Ramos (cell line): ENCODE data around the gene NCDN.

ENCODE experiments used
- in situ Hi-C: fragments of 300-500 bp; cut with MboI; formaldehyde crosslinking; loops from one replicate; pipeline ENCODE4 v1.14.3; 2022; ENCODE audit warnings: low sequenced_read_pairs; ENCODE audit not compliant: unreplicated experiment

Gene NCDN

DNA sequence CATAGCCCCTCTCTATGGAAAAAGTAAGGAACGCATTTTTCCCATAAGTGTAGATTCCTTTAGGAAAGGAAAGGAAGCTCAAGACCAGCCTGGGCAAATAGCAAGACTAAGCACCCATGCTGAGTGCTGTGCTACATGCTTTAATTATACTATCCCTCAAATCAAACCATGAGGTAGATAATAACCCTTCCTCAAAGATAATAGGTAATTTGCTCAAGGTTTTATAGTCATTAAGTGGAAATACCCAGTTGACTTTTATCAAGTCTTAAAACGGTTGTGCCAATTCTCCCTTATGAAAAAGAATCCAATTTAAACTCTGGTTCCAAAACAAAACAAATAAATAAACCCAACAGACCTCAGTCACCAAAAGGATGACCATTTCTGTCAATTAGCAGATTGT is 3.7 kb upstream of the NCDN start:
- in situ Hi-C loops: no loop called here

DNA sequence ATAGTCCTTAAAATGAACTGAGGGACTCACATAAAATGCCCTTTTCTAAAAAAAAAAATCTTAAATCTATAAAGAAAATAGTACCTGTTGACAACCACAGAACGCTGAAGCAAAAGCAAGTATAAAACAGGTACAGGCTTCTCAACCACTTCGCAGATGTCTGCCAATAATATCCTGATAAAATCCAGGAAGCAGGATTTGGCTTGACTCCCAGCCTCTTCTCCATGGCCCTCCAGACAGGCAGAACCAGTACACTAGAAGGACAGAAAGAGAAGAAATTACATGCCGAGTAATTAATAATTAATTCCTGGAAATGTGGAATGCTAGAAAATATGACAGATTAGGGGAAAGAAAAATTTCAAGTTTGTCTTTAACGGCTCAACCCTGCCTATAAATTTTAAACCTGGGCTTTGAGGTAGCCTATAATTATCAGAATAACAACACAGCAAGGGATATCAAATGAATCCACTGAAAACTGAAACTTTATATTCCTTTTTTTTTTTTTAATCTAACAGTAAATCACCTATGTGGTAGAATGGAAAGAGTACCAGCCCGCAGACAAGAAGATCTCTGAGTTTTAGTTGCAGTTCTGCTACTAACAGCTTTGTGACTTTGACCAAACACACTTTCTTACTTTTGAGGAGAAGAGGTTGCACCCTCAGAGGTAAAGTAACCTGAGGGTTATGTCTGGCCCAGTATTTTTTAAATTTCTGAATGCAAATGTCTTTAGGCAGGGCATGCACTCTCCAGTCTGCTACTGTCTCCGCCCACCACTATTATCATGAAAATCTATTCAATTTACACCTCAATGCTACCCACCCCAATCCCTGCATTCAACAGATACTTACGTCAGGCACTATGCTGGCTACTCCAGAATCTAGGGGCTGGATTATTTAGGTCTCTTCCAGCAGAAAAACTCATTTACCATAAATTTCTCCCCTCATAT is 3.1 kb upstream of the NCDN start:
- in situ Hi-C loops: no loop called here

DNA sequence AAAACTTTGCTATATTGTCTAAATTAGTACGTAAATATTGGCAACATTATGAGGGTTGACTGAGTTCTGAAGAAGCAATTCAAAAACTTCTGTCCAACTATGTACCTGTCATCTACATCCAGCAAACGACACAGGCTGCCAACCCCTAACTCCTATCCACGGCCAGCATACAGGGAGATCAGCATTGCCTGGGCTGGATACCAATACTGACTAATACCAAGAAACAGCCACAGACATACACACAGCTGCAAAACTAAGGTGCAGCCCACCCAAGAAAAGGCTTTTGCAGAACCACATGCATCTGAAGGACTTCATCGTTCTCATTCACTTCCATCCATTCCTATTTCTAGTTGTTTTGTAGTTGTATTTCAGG is 2.4 kb upstream of the NCDN start:
- in situ Hi-C loops: no loop called here

DNA sequence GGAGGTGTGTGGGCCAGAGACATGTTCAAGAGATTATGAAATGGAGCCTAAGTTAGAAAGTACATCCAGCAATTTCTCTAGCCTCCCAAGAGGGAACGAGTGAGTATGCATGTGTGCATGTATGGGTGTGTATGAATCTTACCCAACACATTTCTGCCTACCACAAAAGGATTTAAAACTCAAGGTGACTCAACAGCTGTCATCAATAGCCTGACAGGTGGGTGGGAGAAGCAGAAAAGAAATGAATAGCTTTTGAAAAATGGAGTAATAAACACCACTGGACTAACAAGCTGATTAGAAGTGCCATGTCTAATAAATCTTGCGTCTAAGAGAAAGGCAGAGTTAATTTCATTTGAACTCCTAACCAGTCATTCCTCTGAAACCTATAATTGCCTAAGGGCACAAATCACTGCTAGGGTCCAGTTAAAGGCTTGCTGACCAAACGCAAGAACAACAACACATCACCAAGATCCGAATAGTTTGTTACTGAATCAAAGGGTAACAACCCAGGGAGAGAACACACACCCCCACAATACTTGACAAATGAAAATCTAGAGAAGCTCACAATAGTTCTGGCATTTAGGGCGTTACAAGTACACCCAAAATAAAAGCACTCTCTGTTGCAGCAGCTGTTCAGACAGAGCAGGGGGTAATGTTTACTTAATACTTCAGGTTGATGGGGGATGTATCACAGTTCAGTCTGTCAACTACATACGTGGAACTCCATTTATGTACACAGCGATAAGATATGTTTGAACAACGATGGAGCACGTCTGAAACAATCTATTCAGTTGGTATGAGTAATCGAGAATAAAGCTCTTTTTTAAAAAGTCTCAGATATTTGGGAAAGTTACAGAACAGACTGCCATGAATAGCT is 1.8 kb upstream of the NCDN start:
- in situ Hi-C loops: no loop called here

DNA sequence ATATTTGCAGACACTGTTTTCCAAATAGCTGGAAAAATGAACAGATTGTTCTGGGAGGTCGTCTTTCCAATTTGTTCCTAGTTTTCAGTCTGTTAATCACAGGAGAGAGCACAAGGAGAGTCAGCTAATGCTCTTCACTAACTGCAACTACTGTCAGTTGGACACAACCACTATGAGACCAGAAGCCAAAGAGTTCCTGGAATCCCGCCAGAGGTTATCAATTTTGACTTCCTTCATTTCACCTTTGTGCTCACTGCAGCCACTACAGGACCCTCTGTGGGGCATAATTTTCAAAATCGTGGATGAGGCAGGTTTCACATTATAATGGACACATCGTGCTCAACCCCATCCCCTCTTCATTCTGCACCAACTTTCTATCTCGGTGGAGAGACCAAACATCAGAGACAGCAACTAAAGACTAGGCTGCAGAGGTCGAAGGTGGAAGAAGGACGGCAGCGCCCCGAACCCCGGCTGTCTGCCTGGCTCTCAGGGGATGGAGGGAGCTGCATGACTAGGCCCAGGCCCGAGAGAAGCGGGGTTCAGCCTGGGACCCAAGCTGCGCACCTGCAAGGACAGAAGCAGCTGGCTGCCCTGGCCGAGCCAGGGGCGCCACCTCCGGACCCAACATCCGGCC is 998 bp upstream of the NCDN start:
- in situ Hi-C loops: no loop called here

DNA sequence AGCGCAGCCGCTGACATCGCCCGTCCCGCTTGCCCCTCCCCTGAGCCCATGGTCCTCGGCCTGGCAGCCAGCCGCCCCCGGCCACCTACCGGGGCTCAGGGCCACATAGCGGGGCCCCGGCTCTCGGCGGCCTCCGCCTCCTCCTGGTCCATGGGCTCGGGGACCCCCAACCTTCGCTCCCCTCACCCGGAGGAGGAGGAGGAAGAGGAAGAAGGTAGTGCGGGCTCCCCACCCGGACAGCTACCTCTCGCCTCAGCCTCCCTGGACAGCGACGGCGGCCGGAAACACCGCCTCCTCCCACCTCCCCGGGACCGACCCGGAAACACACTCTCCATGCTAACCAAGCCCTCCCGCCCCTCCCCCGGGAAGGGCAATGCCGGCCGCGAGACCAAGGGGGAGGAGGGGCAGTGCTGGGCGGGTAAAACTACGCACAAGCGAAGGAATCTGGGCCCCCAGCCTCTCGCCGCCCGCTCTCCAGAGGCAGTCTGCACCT is 435 bp upstream of the NCDN start, which contains the start of gene KIAA0319L:
KIAA0319L (minus strand) TSS at position 286 of the 493 bp plus-strand sequence. CDS start 2,912 bp downstream, outside the sequence.
- in situ Hi-C loops: no loop called here

DNA sequence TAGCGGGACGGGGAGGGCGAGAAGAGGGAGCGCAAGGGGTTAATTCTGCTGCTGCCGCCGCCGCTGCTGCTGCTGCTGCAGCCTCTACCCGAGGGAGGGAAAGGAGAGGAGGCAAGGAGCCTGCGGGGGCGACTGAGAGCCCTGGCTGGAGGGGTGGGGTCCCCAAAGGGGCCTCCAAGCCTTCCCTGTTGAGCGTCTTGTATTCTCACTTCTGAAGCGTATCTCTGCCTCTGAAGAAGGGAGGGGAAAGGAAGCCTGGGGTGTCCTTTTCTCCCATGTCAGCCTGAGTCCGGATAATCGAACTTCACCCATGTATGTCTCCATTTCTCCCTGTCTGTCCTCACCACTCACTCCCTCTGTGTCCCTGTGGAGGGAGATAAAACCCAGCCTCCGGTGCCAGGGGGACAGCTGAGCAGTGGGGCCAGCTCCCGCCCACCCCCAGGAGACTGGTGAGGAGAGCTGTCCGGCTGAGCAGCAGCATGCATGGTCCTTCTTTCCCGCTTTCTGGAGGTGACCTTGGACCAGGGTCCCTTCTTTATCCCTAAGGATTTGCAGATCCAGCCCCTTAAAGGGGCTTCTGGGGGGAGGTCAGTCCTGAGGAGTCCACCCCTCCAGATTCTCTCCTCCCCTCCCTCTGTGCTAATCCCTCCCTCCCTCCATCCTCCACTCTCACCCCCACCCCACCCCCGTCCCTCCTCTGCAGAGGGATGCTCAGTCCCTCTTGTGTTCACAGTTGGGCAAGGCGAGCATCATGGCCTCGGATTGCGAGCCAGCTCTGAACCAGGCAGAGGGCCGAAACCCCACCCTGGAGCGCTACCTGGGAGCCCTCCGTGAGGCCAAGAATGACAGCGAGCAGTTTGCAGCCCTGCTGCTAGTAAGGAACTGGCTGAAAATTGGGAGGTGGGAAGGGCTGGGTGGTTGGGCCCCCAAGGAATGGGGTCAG is 1.0 kb downstream of the NCDN start:
- in situ Hi-C loops: no loop called here

DNA sequence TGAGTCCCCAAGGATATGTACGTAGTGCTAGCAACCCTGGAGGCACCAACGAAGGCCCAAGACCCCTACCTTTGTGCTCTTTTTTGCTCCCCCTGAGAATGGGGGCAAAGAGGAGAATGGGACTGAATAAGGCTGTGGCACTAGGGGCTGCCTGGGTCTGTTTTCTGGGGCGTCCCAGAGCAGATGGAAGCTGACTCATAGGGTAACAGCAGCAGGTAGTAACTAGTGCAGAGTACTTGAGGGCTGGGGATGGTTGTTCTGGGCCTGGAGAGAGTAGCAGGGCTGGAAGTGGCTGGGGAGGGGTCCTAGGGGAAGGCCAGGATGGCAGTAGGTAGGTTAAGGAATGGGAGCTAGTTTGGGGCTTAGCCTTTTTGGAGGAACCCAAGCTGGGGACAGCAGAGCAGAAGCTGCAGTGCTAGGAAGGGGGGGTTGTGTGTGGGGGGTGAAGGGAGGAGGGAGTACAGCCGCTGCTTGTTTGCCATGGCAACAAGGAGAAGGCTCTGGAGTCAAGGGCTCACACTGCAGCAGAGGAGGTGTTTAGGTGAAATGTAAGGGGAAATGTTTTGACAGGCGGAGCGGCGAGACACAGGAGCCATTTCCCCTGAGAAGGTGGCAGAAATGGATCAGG is 1.8 kb downstream of the NCDN start:
- in situ Hi-C loops: no loop called here

DNA sequence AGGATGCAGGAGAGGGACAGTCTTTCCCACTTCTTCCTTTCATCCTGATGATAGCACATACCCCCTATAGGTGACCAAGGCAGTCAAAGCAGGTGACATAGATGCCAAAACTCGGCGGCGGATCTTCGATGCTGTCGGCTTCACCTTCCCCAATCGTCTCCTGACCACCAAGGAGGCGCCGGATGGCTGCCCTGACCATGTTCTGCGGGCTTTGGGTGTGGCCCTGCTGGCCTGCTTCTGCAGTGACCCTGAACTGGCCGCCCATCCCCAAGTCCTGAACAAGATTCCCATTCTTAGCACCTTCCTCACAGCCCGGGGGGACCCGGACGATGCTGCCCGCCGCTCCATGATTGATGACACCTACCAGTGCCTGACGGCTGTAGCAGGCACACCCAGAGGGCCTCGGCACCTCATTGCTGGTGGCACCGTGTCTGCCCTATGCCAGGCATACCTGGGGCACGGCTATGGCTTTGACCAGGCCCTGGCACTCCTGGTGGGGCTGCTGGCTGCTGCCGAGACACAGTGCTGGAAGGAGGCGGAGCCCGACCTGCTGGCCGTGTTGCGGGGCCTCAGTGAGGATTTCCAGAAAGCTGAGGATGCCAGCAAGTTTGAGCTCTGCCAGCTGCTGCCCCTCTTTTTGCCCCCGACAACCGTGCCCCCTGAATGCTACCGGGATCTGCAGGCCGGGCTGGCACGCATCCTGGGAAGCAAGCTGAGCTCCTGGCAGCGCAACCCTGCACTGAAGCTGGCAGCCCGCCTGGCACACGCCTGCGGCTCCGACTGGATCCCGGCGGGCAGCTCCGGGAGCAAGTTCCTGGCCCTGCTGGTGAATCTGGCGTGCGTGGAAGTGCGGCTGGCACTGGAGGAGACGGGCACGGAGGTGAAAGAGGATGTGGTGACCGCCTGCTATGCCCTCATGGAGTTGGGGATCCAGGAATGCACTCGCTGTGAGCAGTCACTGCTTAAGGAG is 2.9 kb downstream of the NCDN start:
- in situ Hi-C loops: loop anchor here (5.0 kb wide), 1 partner anchor 108 kb away; no protein-coding TSS in a partner anchor

DNA sequence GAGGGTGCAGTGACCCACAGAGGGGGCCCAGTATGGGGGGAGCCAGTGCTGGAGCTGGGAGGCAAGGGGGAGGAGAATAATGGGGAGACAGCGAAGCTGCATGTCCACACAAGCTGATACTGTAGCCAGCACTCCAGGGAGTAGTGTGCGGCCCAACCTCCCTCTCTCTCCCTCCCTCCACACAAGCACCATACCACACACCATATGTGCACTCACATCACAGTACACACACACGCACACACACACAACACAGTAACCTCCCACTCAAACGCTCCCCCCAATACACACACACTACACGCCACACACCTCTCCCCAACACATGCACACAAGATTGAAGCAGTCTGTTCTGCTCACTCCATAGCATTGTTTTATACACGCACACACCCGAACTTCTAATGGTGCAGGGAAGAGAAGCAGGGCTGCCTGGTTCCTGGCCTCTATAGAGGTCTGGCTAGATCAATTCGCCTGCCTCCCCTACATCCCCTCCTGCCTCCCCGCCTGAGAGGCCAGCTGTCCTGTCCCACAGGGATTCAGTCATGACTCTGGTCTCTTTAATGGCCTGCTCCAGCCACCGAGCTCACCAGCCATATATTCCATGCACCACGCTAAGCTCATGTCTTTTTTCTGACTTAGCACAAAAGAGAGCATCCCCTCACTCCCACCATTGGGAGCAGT is 3.8 kb downstream of the NCDN start:
- in situ Hi-C loops: loop anchor here (5.0 kb wide), 1 partner anchor 109 kb away; no protein-coding TSS in a partner anchor

DNA sequence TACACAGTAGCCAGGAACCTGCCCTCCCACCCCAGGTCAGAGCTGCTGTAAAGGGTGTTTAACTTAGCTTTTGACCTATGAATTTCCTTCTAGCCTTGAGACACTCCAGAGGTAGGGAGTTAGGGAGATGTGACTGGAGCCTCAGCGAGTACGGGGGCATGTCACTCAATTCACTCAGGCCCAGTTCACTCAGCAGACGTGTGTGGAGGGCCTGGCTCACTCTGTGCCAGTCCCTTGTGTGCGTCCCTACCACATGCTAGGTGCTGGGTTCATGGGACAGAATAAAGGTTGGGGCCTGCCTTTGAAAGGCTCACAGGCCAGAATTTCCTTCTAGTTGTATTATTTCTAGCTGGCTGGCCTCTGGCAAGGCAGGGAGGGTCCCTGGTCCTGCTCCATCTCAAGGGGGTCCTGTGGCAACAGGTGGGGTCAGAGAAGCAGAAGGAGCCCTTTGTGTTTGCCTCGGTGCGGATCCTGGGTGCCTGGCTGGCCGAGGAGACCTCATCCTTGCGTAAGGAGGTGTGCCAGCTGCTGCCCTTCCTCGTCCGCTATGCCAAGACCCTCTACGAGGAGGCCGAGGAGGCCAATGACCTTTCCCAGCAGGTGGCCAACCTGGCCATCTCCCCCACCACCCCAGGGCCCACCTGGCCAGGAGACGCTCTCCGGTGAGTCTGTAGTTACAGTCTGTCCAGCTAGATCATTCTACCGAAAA is 4.5 kb downstream of the NCDN start:
- in situ Hi-C loops: loop anchor here (5.0 kb wide), 1 partner anchor 110 kb away; no protein-coding TSS in a partner anchor

DNA sequence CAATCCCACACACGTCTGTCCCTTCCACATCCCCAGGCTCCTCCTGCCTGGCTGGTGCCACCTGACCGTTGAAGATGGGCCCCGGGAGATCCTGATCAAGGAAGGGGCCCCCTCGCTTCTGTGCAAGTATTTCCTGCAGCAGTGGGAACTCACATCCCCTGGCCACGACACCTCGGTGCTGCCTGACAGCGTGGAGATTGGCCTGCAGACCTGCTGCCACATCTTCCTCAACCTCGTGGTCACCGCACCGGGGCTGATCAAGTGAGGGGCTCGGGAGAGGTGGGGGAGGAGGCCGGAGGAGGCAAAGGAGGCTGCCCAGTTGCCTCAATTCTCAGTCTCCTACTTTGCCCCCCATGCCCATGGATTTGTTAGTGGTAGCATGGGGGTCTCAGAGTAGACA is 5.6 kb downstream of the NCDN start:
- in situ Hi-C loops: loop anchor here (5.0 kb wide), 1 partner anchor 111 kb away; no protein-coding TSS in a partner anchor

DNA sequence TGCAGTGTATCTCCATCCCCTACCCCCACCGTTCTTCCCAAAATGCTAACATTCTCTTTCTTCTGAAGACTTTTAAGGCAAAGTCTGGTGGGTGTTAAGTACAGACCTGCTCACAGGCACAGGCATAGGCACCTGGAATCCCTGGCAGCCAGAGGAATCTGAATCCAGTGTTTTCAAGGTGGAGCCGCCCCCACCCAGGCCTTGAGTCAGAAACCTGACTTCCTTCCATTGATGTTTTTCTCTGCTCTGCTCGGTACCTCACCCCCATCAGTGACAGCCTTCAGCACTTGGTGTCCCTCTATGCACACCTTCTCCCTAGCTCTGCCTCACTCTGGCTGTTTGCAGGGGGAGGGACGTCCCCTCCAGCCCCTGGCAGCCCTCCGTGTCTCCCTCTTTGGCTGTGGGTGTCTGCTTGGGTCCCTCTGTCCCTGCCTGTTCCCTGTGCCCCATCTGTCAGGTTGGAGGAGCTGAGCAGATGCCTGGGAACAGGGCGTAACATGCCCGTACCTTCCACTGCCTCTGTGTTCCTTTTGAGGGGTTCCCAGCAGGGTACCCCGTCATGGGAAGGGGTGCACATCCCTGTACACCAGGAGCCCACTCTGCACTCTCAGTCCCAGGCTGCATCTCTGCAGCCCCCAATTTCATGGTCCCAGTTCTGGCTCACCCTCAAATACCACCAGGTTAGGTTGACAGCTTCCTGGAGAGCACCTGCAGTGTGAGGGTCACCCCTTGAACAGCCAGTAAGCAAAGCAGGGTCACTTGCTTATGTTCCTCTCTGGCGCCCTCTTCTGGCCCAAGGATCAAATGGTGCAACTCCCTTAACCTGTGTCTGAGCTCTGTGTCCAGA is 6.7 kb downstream of the NCDN start:
- in situ Hi-C loops: loop anchor here (5.0 kb wide), 1 partner anchor 112 kb away; no protein-coding TSS in a partner anchor

DNA sequence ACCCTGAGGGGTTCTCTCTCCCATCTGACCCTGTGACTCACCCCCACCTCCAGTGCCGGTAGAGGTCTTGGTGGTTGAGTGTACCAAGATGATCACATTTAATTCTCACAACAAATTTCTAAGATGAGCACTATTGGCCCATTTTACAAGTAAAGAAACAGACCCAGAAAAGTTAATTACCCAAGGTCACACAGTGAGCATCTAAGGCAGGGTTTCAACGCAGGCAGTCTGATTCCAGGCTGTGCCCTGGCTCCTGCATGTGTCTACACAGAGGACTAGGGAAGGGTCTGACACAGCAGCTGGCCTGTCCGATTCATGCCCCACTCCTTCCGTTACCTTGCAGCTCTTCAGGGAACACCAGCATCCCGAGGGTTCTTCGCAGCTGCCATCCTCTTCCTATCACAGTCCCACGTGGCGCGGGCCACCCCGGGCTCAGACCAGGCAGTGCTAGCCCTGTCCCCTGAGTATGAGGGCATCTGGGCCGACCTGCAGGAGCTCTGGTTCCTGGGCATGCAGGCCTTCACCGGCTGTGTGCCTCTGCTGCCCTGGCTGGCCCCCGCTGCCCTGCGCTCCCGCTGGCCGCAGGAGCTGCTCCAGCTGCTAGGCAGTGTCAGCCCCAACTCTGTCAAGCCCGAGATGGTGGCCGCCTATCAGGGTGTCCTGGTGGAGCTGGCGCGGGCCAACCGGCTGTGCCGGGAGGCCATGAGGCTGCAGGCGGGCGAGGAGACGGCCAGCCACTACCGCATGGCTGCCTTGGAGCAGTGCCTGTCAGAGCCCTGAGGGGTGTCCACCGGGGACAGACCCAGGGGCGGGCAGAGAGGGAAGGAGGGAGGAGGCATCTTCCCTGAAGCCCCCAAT is 7.5 kb downstream of the NCDN start:
- in situ Hi-C loops: loop anchor here (5.0 kb wide), 3 partner anchors 113 to 212 kb away; no protein-coding TSS in a partner anchor
